Measurements from ENCODE around the gene MGAT5B. TPM values are rescaled to one million over a fixed set of nuclear protein-coding genes. Genes with fewer than 3 reads are reported as not detected.

MGAT5B gene
- total and polyA plus RNA-seq, 4 experiments from 2014 or later = 0.25 to 2.4 (median 1.8) TPM; not detected in 1

DNA sequence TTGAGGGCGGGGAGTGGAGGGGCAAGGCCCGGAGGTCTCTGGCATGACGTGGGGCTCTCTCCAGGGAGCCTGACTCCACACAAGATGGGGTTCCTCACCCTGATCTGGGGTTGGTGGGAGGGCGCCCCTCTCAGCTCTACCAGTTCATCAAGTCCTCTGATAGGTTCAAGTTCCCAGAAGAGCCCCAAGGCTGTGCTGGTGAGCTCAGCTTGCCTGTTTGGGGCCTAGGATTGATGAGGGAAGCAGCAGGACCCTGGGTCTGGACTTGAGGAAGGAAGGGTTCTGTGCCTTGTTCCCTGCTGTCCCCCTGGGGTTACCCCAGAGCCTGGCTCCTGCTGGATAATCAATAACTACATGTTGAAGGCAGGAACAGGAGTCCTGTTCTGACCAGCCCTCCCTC is 3.5 kb downstream of the MGAT5B start:
- peaks cover 0 to 12% (median 6%) of the 10 kb centered on the region in 4 donors for H3K4me1 Mint-ChIP-seq
- Histone ChIP-seq H3K27me3 (ENCODE audit: insufficient read depth, low read length) (peaks cover 5% of the 10 kb centered on the region), H3K27ac (ENCODE audit: low read depth, low read length) (no peak overlapping the region), H3K9me3 (ENCODE audit: control insufficient read depth in 1 of 2, low read length in 2 of 2) (no peaks in the 10 kb centered on the region), H3K4me3 (ENCODE audit: low read length in 2 of 2) (no peak overlapping the region), H3K4me1 (ENCODE audit: insufficient read depth, low read length) (peaks cover 11% of the 10 kb centered on the region), H3K36me3 (ENCODE audit: insufficient read depth, low read length) (no peaks in the 10 kb centered on the region)
- ChIA-PET CTCF (ENCODE audit: partially characterized antibody) (interaction anchor here (0.9 to 2.4 kb wide), 3 partner anchors 184 to 217 kb away, joined by 3 to 10 read pairs (median 5); no protein-coding TSS in a partner anchor), POLR2A (ENCODE audit: partially characterized antibody) (no interaction called here)
- peak overlapping the region in 1 of 7 donors; percentile 7 for H3K27ac Mint-ChIP-seq
- H3K27me3 Mint-ChIP-seq = peaks cover 4 to 20% of the 10 kb centered on the region in 2 donors
- H3K9me3 Mint-ChIP-seq = peaks cover 0 to 7% (median 4%) of the 10 kb centered on the region in 8 donors
- H3K4me3 Mint-ChIP-seq = peak overlapping the region in 1 of 8 donors; percentile 5
- no peak for DNase-seq
- intact Hi-C loops (cut with micrococcal nuclease) = no loop called here
- peaks cover 0 to 3% of the 10 kb centered on the region in 2 donors for H3K36me3 Mint-ChIP-seq

DNA sequence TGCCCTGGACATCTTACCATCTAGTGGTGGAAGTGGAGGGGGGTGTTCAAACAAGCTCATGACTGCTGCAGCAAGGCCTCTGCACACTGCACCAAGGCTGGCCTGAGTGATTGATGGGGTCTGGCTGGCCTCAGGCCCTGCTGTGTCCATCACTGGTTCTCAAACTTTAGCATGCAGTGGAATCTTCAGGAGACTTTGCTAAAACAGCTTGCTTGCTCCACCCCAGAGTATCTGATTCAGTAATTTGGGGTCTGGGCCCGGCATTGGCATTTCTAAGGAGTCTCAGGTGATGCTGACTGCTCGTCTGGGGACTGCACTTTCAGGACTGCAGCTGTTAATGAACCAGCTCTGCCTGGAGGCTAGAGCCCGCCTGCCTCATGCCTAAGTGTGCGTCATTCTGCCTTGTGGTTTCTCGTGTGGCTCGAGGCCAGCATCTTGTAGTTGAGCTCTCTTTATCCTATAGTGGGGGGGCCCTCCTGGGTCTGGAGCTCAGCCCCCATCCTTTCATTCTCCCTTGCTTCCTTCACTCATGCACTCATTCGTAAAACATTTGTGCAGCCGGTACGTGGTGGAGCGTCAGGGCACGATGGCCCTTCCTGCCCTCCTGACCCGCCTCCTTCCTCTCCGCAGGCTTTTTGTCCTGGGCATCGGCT is 4.1 kb downstream of the MGAT5B start:
- no peak overlapping the region for H3K27ac Mint-ChIP-seq
- Histone ChIP-seq H3K4me3 (ENCODE audit: low read length in 2 of 2) (no peak overlapping the region), H3K9me3 (ENCODE audit: control insufficient read depth in 1 of 2, low read length in 2 of 2) (no peaks in the 10 kb centered on the region), H3K27me3 (ENCODE audit: insufficient read depth, low read length) (peaks cover 5% of the 10 kb centered on the region), H3K36me3 (ENCODE audit: insufficient read depth, low read length) (no peaks in the 10 kb centered on the region), H3K4me1 (ENCODE audit: insufficient read depth, low read length) (peaks cover 11% of the 10 kb centered on the region), H3K27ac (ENCODE audit: low read depth, low read length) (no peak overlapping the region)
- intact Hi-C loops (cut with micrococcal nuclease) = no loop called here
- CTCF ChIA-PET (ENCODE audit: partially characterized antibody) = interaction anchor here (0.9 to 2.4 kb wide), 3 partner anchors 184 to 216 kb away, joined by 3 to 10 read pairs (median 5); no protein-coding TSS in a partner anchor
- no peak overlapping the region for H3K4me3 Mint-ChIP-seq
- peaks cover 0 to 3% of the 10 kb centered on the region in 2 donors for H3K36me3 Mint-ChIP-seq
- peaks cover 4 to 16% of the 10 kb centered on the region in 2 donors for H3K27me3 Mint-ChIP-seq
- H3K9me3 Mint-ChIP-seq = peaks cover 0 to 7% (median 4%) of the 10 kb centered on the region in 8 donors
- DNase-seq = no peak
- H3K4me1 Mint-ChIP-seq = peaks cover 0 to 12% (median 6%) of the 10 kb centered on the region in 4 donors
- POLR2A ChIA-PET (ENCODE audit: partially characterized antibody) = interaction anchor here (1.1 kb wide), 1 partner anchor 184 kb away, joined by 3 read pairs; no protein-coding TSS in a partner anchor

GRCh38 chr17:76872874-76873221 is 4.6 kb downstream of the MGAT5B start:
- Histone ChIP-seq H3K27me3 (ENCODE audit: insufficient read depth, low read length) (peaks cover 5% of the 10 kb centered on the region), H3K4me1 (ENCODE audit: insufficient read depth, low read length) (peaks cover 10% of the 10 kb centered on the region), H3K9me3 (ENCODE audit: control insufficient read depth in 1 of 2, low read length in 2 of 2) (no peaks in the 10 kb centered on the region), H3K27ac (ENCODE audit: low read depth, low read length) (no peak overlapping the region), H3K4me3 (ENCODE audit: low read length in 2 of 2) (no peak overlapping the region), H3K36me3 (ENCODE audit: insufficient read depth, low read length) (no peaks in the 10 kb centered on the region)
- H3K9me3 Mint-ChIP-seq = peaks cover 0 to 7% (median 4%) of the 10 kb centered on the region in 8 donors
- ChIA-PET POLR2A (ENCODE audit: partially characterized antibody) (interaction anchor here (1.1 kb wide), 1 partner anchor 184 kb away, joined by 3 read pairs; no protein-coding TSS in a partner anchor), CTCF (ENCODE audit: partially characterized antibody) (interaction anchor here (2.4 kb wide), 1 partner anchor 183 kb away, joined by 10 read pairs; no protein-coding TSS in a partner anchor)
- peaks cover 4 to 14% of the 10 kb centered on the region in 2 donors for H3K27me3 Mint-ChIP-seq
- DNase-seq = no peak
- H3K27ac Mint-ChIP-seq = no peak overlapping the region
- intact Hi-C loops (cut with micrococcal nuclease) = no loop called here
- peaks cover 0 to 3% of the 10 kb centered on the region in 2 donors for H3K36me3 Mint-ChIP-seq
- no peak overlapping the region for H3K4me3 Mint-ChIP-seq
- peaks cover 0 to 7% (median 3%) of the 10 kb centered on the region in 4 donors for H3K4me1 Mint-ChIP-seq

DNA sequence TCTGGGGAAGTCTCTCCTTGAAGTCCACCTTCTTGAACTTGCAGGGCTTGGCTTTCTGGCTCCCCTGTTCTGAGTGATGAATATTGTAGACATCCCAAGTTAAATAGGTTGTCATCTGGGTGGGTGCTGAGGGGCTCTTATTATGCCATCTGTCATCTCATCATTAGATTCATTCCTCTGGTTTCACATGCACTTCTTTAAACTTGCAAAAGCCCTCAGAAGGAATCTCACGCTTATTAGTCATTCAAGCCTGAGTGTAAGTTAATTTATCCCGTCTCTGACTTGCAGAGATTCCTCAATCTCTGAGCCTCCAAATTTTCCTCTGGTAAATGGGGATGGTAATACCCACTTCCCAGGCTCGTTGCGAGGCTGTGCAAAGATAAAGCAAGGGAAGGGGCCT is 5.7 kb downstream of the MGAT5B start:
- DNase-seq = no peak
- no peak overlapping the region for H3K4me3 ChIP-seq (ENCODE audit: low read length in 2 of 2)
- Mint-ChIP-seq H3K4me1 (peaks cover 0 to 5% (median 2%) of the 10 kb centered on the region in 4 donors), H3K9me3 (peaks cover 0 to 7% (median 4%) of the 10 kb centered on the region in 8 donors), H3K27ac (peak overlapping the region in 2 of 7 donors; percentile 5 to 64), H3K36me3 (peaks cover 0 to 3% of the 10 kb centered on the region in 2 donors), H3K4me3 (no peak overlapping the region), H3K27me3 (peaks cover 4 to 13% of the 10 kb centered on the region in 2 donors)
- H3K4me1 ChIP-seq (ENCODE audit: insufficient read depth, low read length) = peaks cover 6% of the 10 kb centered on the region
- intact Hi-C loops (cut with micrococcal nuclease) = no loop called here
- H3K27me3 ChIP-seq (ENCODE audit: insufficient read depth, low read length) = peaks cover 5% of the 10 kb centered on the region
- ChIA-PET POLR2A (ENCODE audit: partially characterized antibody) (no interaction called here), CTCF (ENCODE audit: partially characterized antibody) (interaction anchor here (2.4 kb wide), 1 partner anchor 182 kb away, joined by 10 read pairs; no protein-coding TSS in a partner anchor)
- H3K27ac ChIP-seq (ENCODE audit: low read depth, low read length) = no peak overlapping the region
- no peaks in the 10 kb centered on the region for H3K9me3 ChIP-seq (ENCODE audit: control insufficient read depth in 1 of 2, low read length in 2 of 2)
- no peaks in the 10 kb centered on the region for H3K36me3 ChIP-seq (ENCODE audit: insufficient read depth, low read length)

DNA sequence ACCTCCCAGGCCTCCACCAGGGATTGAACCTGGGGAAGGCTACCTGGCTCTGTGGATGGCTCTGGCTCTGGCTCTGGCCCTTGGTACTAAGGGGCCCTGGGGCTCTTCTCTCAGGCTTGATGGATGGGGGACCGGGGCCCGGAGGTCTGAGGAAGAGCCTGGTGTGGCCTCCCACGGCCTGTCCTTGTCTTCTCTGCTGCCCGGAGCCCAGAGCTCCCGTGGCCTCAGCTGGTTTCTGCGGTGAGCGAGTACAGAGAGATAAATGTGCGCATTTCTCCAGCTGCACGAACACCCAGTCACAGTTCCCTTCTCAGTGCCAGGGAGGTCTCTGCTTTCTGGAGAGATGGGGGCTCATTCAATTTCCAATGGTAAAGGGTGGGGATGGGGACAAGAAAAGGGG is 9.2 kb downstream of the MGAT5B start:
- Histone ChIP-seq H3K36me3 (ENCODE audit: insufficient read depth, low read length) (no peaks in the 10 kb centered on the region), H3K4me3 (ENCODE audit: low read length in 2 of 2) (no peak overlapping the region), H3K9me3 (ENCODE audit: control insufficient read depth in 1 of 2, low read length in 2 of 2) (no peaks in the 10 kb centered on the region), H3K27me3 (ENCODE audit: insufficient read depth, low read length) (no peaks in the 10 kb centered on the region), H3K4me1 (ENCODE audit: insufficient read depth, low read length) (no peaks in the 10 kb centered on the region), H3K27ac (ENCODE audit: low read depth, low read length) (no peak overlapping the region)
- H3K27ac Mint-ChIP-seq = no peak overlapping the region
- ChIA-PET POLR2A (ENCODE audit: partially characterized antibody) (no interaction called here), CTCF (ENCODE audit: partially characterized antibody) (interaction anchor here (1.0 kb wide), 1 partner anchor 10 kb away, joined by 3 read pairs; the partner anchor contains the start of gene MGAT5B)
- peaks cover 0 to 1% (median 0%) of the 10 kb centered on the region in 4 donors for H3K4me1 Mint-ChIP-seq
- H3K27me3 Mint-ChIP-seq = peaks cover 0 to 4% of the 10 kb centered on the region in 2 donors
- peaks cover 0 to 7% (median 4%) of the 10 kb centered on the region in 8 donors for H3K9me3 Mint-ChIP-seq
- H3K36me3 Mint-ChIP-seq = peaks cover 0 to 3% of the 10 kb centered on the region in 2 donors
- intact Hi-C loops (cut with micrococcal nuclease) = no loop called here
- no peak for DNase-seq
- H3K4me3 Mint-ChIP-seq = no peak overlapping the region

GRCh38 chr17:76878568-76878967 is 10.4 kb downstream of the MGAT5B start:
- no peak overlapping the region for H3K27ac ChIP-seq (ENCODE audit: low read depth, low read length)
- intact Hi-C loops (cut with micrococcal nuclease) = no loop called here
- H3K36me3 Mint-ChIP-seq = peaks cover 0 to 3% of the 10 kb centered on the region in 2 donors
- H3K9me3 Mint-ChIP-seq = peaks cover 0 to 7% (median 4%) of the 10 kb centered on the region in 8 donors
- no peak for DNase-seq
- no peak overlapping the region for H3K4me3 Mint-ChIP-seq
- H3K27me3 ChIP-seq (ENCODE audit: insufficient read depth, low read length) = no peaks in the 10 kb centered on the region
- H3K9me3 ChIP-seq (ENCODE audit: control insufficient read depth in 1 of 2, low read length in 2 of 2) = no peaks in the 10 kb centered on the region
- no peaks in the 10 kb centered on the region for H3K4me1 Mint-ChIP-seq
- H3K4me1 ChIP-seq (ENCODE audit: insufficient read depth, low read length) = no peaks in the 10 kb centered on the region
- POLR2A ChIA-PET (ENCODE audit: partially characterized antibody) = no interaction called here
- H3K36me3 ChIP-seq (ENCODE audit: insufficient read depth, low read length) = no peaks in the 10 kb centered on the region
- peaks cover 0 to 4% of the 10 kb centered on the region in 2 donors for H3K27me3 Mint-ChIP-seq
- CTCF ChIA-PET (ENCODE audit: partially characterized antibody) = interaction anchor here (1.7 kb wide), 1 partner anchor 178 kb away, joined by 4 read pairs; no protein-coding TSS in a partner anchor
- no peak overlapping the region for H3K27ac Mint-ChIP-seq
- no peak overlapping the region for H3K4me3 ChIP-seq (ENCODE audit: low read length in 2 of 2)

DNA sequence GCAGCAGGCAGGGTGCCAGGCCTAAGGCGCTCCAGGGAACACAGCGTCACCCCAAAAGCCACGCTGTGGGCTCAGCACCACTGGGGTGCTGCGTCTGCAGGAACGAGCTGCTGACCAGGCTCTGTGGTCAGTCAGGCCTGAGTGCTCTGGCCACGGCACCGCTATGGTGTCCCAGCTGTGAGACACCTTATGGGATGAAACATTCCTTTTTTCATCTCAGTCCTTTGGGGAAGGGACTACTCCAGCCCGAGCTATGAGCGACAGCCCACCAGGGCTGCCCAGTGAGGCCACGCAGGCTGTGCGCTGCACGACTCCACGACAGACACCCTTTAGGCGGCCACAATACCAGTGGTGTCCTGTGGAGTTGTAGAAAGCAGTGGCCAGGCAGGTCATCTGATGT is 11.1 kb downstream of the MGAT5B start:
- no peak overlapping the region for H3K4me3 Mint-ChIP-seq
- H3K27ac Mint-ChIP-seq = no peak overlapping the region
- DNase-seq = no peak
- peaks cover 0 to 3% of the 10 kb centered on the region in 2 donors for H3K36me3 Mint-ChIP-seq
- POLR2A ChIA-PET (ENCODE audit: partially characterized antibody) = no interaction called here
- H3K27me3 ChIP-seq (ENCODE audit: insufficient read depth, low read length) = no peaks in the 10 kb centered on the region
- intact Hi-C loops (cut with micrococcal nuclease) = no loop called here
- no peak overlapping the region for H3K4me3 ChIP-seq (ENCODE audit: low read length in 2 of 2)
- H3K9me3 ChIP-seq (ENCODE audit: control insufficient read depth in 1 of 2, low read length in 2 of 2) = no peaks in the 10 kb centered on the region
- H3K27me3 Mint-ChIP-seq = peaks cover 0 to 4% of the 10 kb centered on the region in 2 donors
- H3K9me3 Mint-ChIP-seq = peaks cover 0 to 7% (median 3%) of the 10 kb centered on the region in 8 donors
- no peaks in the 10 kb centered on the region for H3K36me3 ChIP-seq (ENCODE audit: insufficient read depth, low read length)
- no peak overlapping the region for H3K27ac ChIP-seq (ENCODE audit: low read depth, low read length)
- no peaks in the 10 kb centered on the region for H3K4me1 Mint-ChIP-seq
- CTCF ChIA-PET (ENCODE audit: partially characterized antibody) = interaction anchor here (0.9 to 1.7 kb wide), 2 partner anchors 177 to 187 kb away, joined by 3 to 4 read pairs; no protein-coding TSS in a partner anchor
- H3K4me1 ChIP-seq (ENCODE audit: insufficient read depth, low read length) = no peaks in the 10 kb centered on the region

Data from CD4-positive, alpha-beta memory T cell (primary cell).